Cardiac fibroblast (primary cell): ENCODE data around the gene CREG2.

Experiments used
- DNase-seq, 2 donors: peaks; one replicate each; pipeline versions ENCODE4 v3.0.0 to v3.0.0-alpha.2; 2010; ENCODE audit warnings: low read depth in 2 of 2
- H3K4me3 ChIP-seq, 2 donors: replicated peaks in 1 of 2; 1 replicate in 1 of 2; 2 replicates in 1 of 2; pipeline ENCODE4 v1.5.1; 2011; ENCODE audit warnings: low read depth in 2 of 2, low read length in 2 of 2, mild to moderate bottlenecking in 2 of 2, moderate library complexity in 1 of 2
- CTCF ChIP-seq: IDR thresholded peaks from one replicate; pipeline ENCODE4 v1.5.1; 2011; ENCODE audit warnings: low read depth, mild to moderate bottlenecking, low read length, inconsistent platforms

CREG2 gene

GRCh38 chr2:101368376-101368775 is 18.9 kb downstream of the CREG2 start:
- no peak for TF ChIP-seq CTCF
- H3K4me3 ChIP-seq = no peak overlapping the region
- no peak for DNase-seq

GRCh38 chr2:101367508-101367907 is 19.8 kb downstream of the CREG2 start:
- no peak for TF ChIP-seq CTCF
- DNase-seq = no peak
- no peak overlapping the region for H3K4me3 ChIP-seq

GRCh38 chr2:101364878-101365277 is 22.4 kb downstream of the CREG2 start:
- no peak overlapping the region for H3K4me3 ChIP-seq
- no peak for TF ChIP-seq CTCF
- DNase-seq = no peak

- no peak for TF ChIP-seq CTCF
- no peak for DNase-seq
- H3K4me3 ChIP-seq = no peak overlapping the region
Observed at GRCh38 chr2:101362777-101363176, 24.5 kb downstream of the CREG2 start.

GRCh38 chr2:101362316-101362715 is 25.0 kb downstream of the CREG2 start:
- no peak for DNase-seq
- no peak overlapping the region for H3K4me3 ChIP-seq
- no peak for TF ChIP-seq CTCF

GRCh38 chr2:101361522-101361921 is 25.8 kb downstream of the CREG2 start:
- DNase-seq = no peak
- TF ChIP-seq CTCF = no peak
- H3K4me3 ChIP-seq = no peak overlapping the region

- no peak for DNase-seq
- no peak for TF ChIP-seq CTCF
- H3K4me3 ChIP-seq = no peak overlapping the region
Observed at GRCh38 chr2:101361121-101361520, 26.2 kb downstream of the CREG2 start.
